ENCODE data around the gene COL20A1.
"Not testable (repeated sequence)": the region's sequence is repeated elsewhere in the genome, so short reads cannot be mapped to it uniquely, and the experiment has no call there.

COL20A1 gene

GRCh38 chr20:63296531-63297299, 3.7 kb downstream of the COL20A1 start:
- no peak overlapping the region for H3K27ac ChIP-seq (ENCODE audit: low read length)
- H3K9ac ChIP-seq (ENCODE audit: low read length), result no peak overlapping the region
- H3K4me1 ChIP-seq (ENCODE audit: control insufficient read depth, low read depth, low read length), result no peaks in the 10 kb centered on the region
- H3K27me3 ChIP-seq (ENCODE audit: control insufficient read depth, insufficient read depth, low read length), result peaks cover 19% of the 10 kb centered on the region
- no peaks in the 10 kb centered on the region for H3K9me3 ChIP-seq (ENCODE audit: control insufficient read depth, low read depth, low read length)
- no peaks in the 10 kb centered on the region for H3K36me3 ChIP-seq (ENCODE audit: control insufficient read depth, low read depth, low read length)
- H3K4me3 ChIP-seq (ENCODE audit: low read length), result no peak overlapping the region

- H3K4me3 ChIP-seq (ENCODE audit: low read length), result no peak overlapping the region
- H3K27me3 ChIP-seq (ENCODE audit: control insufficient read depth, insufficient read depth, low read length), result peaks cover 19% of the 10 kb centered on the region
- no peak overlapping the region for H3K9ac ChIP-seq (ENCODE audit: low read length)
- no peaks in the 10 kb centered on the region for H3K9me3 ChIP-seq (ENCODE audit: control insufficient read depth, low read depth, low read length)
- no peak overlapping the region for H3K27ac ChIP-seq (ENCODE audit: low read length)
- no peaks in the 10 kb centered on the region for H3K4me1 ChIP-seq (ENCODE audit: control insufficient read depth, low read depth, low read length)
- no peaks in the 10 kb centered on the region for H3K36me3 ChIP-seq (ENCODE audit: control insufficient read depth, low read depth, low read length)
Measured at GRCh38 chr20:63297371-63297781, 4.4 kb downstream of the COL20A1 start.

GRCh38 chr20:63297796-63298572, 5.0 kb downstream of the COL20A1 start:
- peaks cover 19% of the 10 kb centered on the region for H3K27me3 ChIP-seq (ENCODE audit: control insufficient read depth, insufficient read depth, low read length)
- H3K4me1 ChIP-seq (ENCODE audit: control insufficient read depth, low read depth, low read length), result no peaks in the 10 kb centered on the region
- H3K9me3 ChIP-seq (ENCODE audit: control insufficient read depth, low read depth, low read length), result no peaks in the 10 kb centered on the region
- no peak overlapping the region for H3K4me3 ChIP-seq (ENCODE audit: low read length)
- H3K36me3 ChIP-seq (ENCODE audit: control insufficient read depth, low read depth, low read length), result no peaks in the 10 kb centered on the region
- H3K9ac ChIP-seq (ENCODE audit: low read length), result no peak overlapping the region
- H3K27ac ChIP-seq (ENCODE audit: low read length), result no peak overlapping the region

GRCh38 chr20:63298731-63299312, 5.8 kb downstream of the COL20A1 start:
- no peaks in the 10 kb centered on the region for H3K4me1 ChIP-seq (ENCODE audit: control insufficient read depth, low read depth, low read length)
- no peaks in the 10 kb centered on the region for H3K36me3 ChIP-seq (ENCODE audit: control insufficient read depth, low read depth, low read length)
- H3K9me3 ChIP-seq (ENCODE audit: control insufficient read depth, low read depth, low read length), result no peaks in the 10 kb centered on the region
- no peak overlapping the region for H3K4me3 ChIP-seq (ENCODE audit: low read length)
- no peak overlapping the region for H3K9ac ChIP-seq (ENCODE audit: low read length)
- no peak overlapping the region for H3K27ac ChIP-seq (ENCODE audit: low read length)
- peaks cover 19% of the 10 kb centered on the region for H3K27me3 ChIP-seq (ENCODE audit: control insufficient read depth, insufficient read depth, low read length)

GRCh38 chr20:63301671-63302070, 8.7 kb downstream of the COL20A1 start:
- no peaks in the 10 kb centered on the region for H3K27me3 ChIP-seq (ENCODE audit: control insufficient read depth, insufficient read depth, low read length)

GRCh38 chr20:63303095-63303666, 10.2 kb downstream of the COL20A1 start:
- Histone ChIP-seq H3K4me3 (ENCODE audit: low read length) (no peak overlapping the region), H3K9ac (ENCODE audit: low read length) (no peak overlapping the region), H3K9me3 (ENCODE audit: control insufficient read depth, low read depth, low read length) (no peaks in the 10 kb centered on the region), H3K27me3 (ENCODE audit: control insufficient read depth, insufficient read depth, low read length) (no peaks in the 10 kb centered on the region), H3K4me1 (ENCODE audit: control insufficient read depth, low read depth, low read length) (no peaks in the 10 kb centered on the region), H3K27ac (ENCODE audit: low read length) (no peak overlapping the region), H3K36me3 (ENCODE audit: control insufficient read depth, low read depth, low read length) (no peaks in the 10 kb centered on the region)

More at GRCh38 chr20:63301671-63302070, 8.7 kb downstream of the COL20A1 start:
- no peaks in the 10 kb centered on the region for H3K4me1 ChIP-seq (ENCODE audit: control insufficient read depth, low read depth, low read length)
- no peaks in the 10 kb centered on the region for H3K36me3 ChIP-seq (ENCODE audit: control insufficient read depth, low read depth, low read length)
- H3K4me3 ChIP-seq (ENCODE audit: low read length), result no peak overlapping the region
- H3K27ac ChIP-seq (ENCODE audit: low read length), result no peak overlapping the region
- H3K9ac ChIP-seq (ENCODE audit: low read length), result no peak overlapping the region
- H3K9me3 ChIP-seq (ENCODE audit: control insufficient read depth, low read depth, low read length), result no peaks in the 10 kb centered on the region

GRCh38 chr20:63305393-63305792, 12.4 kb downstream of the COL20A1 start:
- Histone ChIP-seq H3K27me3 (ENCODE audit: control insufficient read depth, insufficient read depth, low read length) (no peaks in the 10 kb centered on the region), H3K36me3 (ENCODE audit: control insufficient read depth, low read depth, low read length) (no peaks in the 10 kb centered on the region), H3K27ac (ENCODE audit: low read length) (no peak overlapping the region), H3K9me3 (ENCODE audit: control insufficient read depth, low read depth, low read length) (no peaks in the 10 kb centered on the region), H3K4me1 (ENCODE audit: control insufficient read depth, low read depth, low read length) (no peaks in the 10 kb centered on the region), H3K9ac (ENCODE audit: low read length) (no peak overlapping the region), H3K4me3 (ENCODE audit: low read length) (no peak overlapping the region)

GRCh38 chr20:63305933-63306672, 13.1 kb downstream of the COL20A1 start:
- not testable (repeated sequence) for H3K4me3 ChIP-seq (ENCODE audit: low read length); H3K9ac ChIP-seq (ENCODE audit: low read length); H3K36me3 ChIP-seq (ENCODE audit: control insufficient read depth, low read depth, low read length); H3K9me3 ChIP-seq (ENCODE audit: control insufficient read depth, low read depth, low read length); H3K27me3 ChIP-seq (ENCODE audit: control insufficient read depth, insufficient read depth, low read length); H3K27ac ChIP-seq (ENCODE audit: low read length); H3K4me1 ChIP-seq (ENCODE audit: control insufficient read depth, low read depth, low read length)

GRCh38 chr20:63306673-63307537, 13.9 kb downstream of the COL20A1 start:
- Histone ChIP-seq H3K4me1 (ENCODE audit: control insufficient read depth, low read depth, low read length) (no peaks in the 10 kb centered on the region), H3K4me3 (ENCODE audit: low read length) (no peak overlapping the region), H3K27ac (ENCODE audit: low read length) (no peak overlapping the region), H3K27me3 (ENCODE audit: control insufficient read depth, insufficient read depth, low read length) (no peaks in the 10 kb centered on the region), H3K9ac (ENCODE audit: low read length) (no peak overlapping the region), H3K36me3 (ENCODE audit: control insufficient read depth, low read depth, low read length) (no peaks in the 10 kb centered on the region), H3K9me3 (ENCODE audit: control insufficient read depth, low read depth, low read length) (no peaks in the 10 kb centered on the region)

GRCh38 chr20:63307538-63308217, 14.7 kb downstream of the COL20A1 start:
- Histone ChIP-seq H3K9ac (ENCODE audit: low read length) (no peak overlapping the region), H3K4me1 (ENCODE audit: control insufficient read depth, low read depth, low read length) (no peaks in the 10 kb centered on the region), H3K36me3 (ENCODE audit: control insufficient read depth, low read depth, low read length) (no peaks in the 10 kb centered on the region), H3K27me3 (ENCODE audit: control insufficient read depth, insufficient read depth, low read length) (no peaks in the 10 kb centered on the region), H3K4me3 (ENCODE audit: low read length) (no peak overlapping the region), H3K27ac (ENCODE audit: low read length) (no peak overlapping the region), H3K9me3 (ENCODE audit: control insufficient read depth, low read depth, low read length) (no peaks in the 10 kb centered on the region)
